Ishikawa (cell line): ENCODE data around the gene RDH14.

Experiments used
- CEBPB ChIP-seq: IDR thresholded peaks from 2 replicates; pipeline ENCODE4 v1.6.1; 2012
- CREB1 ChIP-seq: IDR thresholded peaks from 2 replicates; pipeline ENCODE4 v1.6.1; 2012; ENCODE audit warnings: low read depth
- EGR1 ChIP-seq: IDR thresholded peaks from 2 replicates; pipeline ENCODE4 v1.6.1; 2012
- EP300 ChIP-seq: IDR thresholded peaks from 2 replicates; pipeline ENCODE4 v1.6.1; 2012; ENCODE audit warnings: borderline replicate concordance
- FOXM1 ChIP-seq: IDR thresholded peaks from 2 replicates; pipeline ENCODE4 v1.6.1; 2012; ENCODE audit warnings: low read depth, borderline replicate concordance
- NFIC ChIP-seq: IDR thresholded peaks from 2 replicates; pipeline ENCODE4 v1.6.1; 2012
- RAD21 ChIP-seq: IDR thresholded peaks from 2 replicates; pipeline ENCODE4 v1.6.1; 2012; ENCODE audit warnings: low read depth
- REST ChIP-seq: IDR thresholded peaks from 2 replicates; pipeline ENCODE4 v1.6.1; 2012; ENCODE audit warnings: low read depth, mild to moderate bottlenecking
- TAF1 ChIP-seq: IDR thresholded peaks from 2 replicates; pipeline ENCODE4 v1.6.1; 2012; ENCODE audit warnings: low read depth, mild to moderate bottlenecking
- TCF12 ChIP-seq: IDR thresholded peaks from 2 replicates; pipeline ENCODE4 v1.6.1; 2012; ENCODE audit warnings: low read depth
- TEAD4 ChIP-seq: IDR thresholded peaks from 2 replicates; pipeline ENCODE4 v1.6.1; 2012
- YY1 ChIP-seq: IDR thresholded peaks from 2 replicates; pipeline ENCODE4 v1.6.1; 2012; ENCODE audit warnings: low read depth
- ZBTB7A ChIP-seq: IDR thresholded peaks from 2 replicates; pipeline ENCODE4 v1.6.1; 2012; ENCODE audit warnings: low read depth
- TF ChIP-seq, protein P1 (sequence below): IDR thresholded peaks from 2 replicates; pipeline ENCODE4 v1.6.1; 2012
- TF ChIP-seq, protein P2 (sequence below): IDR thresholded peaks from 2 replicates; pipeline ENCODE4 v1.6.1; 2012

Gene RDH14

GRCh38 chr2:18599509-18600254 is 39.2 kb upstream of the RDH14 start:
- TF ChIP-seq CREB1 (no peak), REST (no peak), TAF1 (no peak), EGR1 (no peak)

- no peak for TF ChIP-seq CEBPB
- no peak for TF ChIP-seq ZBTB7A
- TF ChIP-seq TEAD4 = no peak
- no peak for TF ChIP-seq CREB1
- no peak for TF ChIP-seq TCF12
- TF ChIP-seq EP300 = no peak
- TF ChIP-seq TAF1 = no peak
Observed at GRCh38 chr2:18598848-18599484, 38.5 kb upstream of the RDH14 start.

- TF ChIP-seq RAD21 = no peak
- TF ChIP-seq, protein P1, sequence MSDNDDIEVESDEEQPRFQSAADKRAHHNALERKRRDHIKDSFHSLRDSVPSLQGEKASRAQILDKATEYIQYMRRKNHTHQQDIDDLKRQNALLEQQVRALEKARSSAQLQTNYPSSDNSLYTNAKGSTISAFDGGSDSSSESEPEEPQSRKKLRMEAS = no peak
- TF ChIP-seq CREB1 = no peak
- TF ChIP-seq TCF12 = no peak
- TF ChIP-seq TAF1 = no peak
- no peak for TF ChIP-seq FOXM1
- no peak for TF ChIP-seq ZBTB7A
Observed at GRCh38 chr2:18597618-18598017, 37.2 kb upstream of the RDH14 start.

DNA sequence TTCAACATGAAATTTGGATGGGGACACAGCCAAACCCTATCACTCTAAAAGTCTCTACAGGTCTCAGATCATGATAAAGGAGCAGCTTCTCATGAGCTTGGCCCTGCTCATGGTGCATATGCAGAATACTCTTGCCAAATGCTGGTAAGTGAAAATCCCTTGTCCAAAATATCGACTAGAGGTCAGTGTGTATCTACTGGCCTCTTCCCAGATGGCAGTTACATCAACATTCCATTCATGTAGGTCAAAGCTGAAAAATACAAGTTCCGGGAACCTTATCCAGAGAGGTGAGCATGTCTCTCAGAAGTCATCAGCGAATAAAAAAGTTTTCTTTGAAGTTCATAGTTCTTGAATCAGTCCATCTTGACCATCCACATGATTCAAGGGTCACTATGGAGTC is 36.5 kb upstream of the RDH14 start:
- TF ChIP-seq EGR1 (no peak), ZBTB7A (no peak), EP300 (no peak), RAD21 (no peak), REST (no peak), NFIC (no peak), TAF1 (no peak), TCF12 (no peak), FOXM1 (no peak), TEAD4 (no peak), CEBPB (no peak), CREB1 (no peak)
- TF ChIP-seq, protein P2, sequence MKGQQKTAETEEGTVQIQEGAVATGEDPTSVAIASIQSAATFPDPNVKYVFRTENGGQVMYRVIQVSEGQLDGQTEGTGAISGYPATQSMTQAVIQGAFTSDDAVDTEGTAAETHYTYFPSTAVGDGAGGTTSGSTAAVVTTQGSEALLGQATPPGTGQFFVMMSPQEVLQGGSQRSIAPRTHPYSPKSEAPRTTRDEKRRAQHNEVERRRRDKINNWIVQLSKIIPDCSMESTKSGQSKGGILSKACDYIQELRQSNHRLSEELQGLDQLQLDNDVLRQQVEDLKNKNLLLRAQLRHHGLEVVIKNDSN = no peak
- TF ChIP-seq, protein P1 = no peak

DNA sequence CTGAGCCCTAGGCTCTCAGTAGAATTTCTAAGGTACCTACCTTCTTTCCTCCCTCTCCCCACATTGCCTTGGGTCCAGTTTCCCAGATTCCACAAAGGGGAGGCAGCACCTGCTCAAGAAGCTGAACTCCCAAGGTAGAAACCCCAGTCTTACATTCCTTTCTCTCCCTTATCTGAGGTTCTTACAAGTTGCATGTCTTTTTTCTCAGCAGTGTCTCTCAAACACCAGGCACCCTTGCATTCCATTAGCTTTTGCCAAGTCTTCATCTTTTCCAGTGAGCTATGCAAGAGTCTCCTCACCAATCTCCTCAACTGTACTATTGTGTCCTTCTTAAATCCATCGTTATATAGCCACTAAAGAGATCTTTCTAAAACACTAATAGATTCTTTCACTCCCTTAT is 33.0 kb upstream of the RDH14 start:
- TF ChIP-seq RAD21 (no peak), NFIC (no peak), TAF1 (no peak), EP300 (no peak)

DNA sequence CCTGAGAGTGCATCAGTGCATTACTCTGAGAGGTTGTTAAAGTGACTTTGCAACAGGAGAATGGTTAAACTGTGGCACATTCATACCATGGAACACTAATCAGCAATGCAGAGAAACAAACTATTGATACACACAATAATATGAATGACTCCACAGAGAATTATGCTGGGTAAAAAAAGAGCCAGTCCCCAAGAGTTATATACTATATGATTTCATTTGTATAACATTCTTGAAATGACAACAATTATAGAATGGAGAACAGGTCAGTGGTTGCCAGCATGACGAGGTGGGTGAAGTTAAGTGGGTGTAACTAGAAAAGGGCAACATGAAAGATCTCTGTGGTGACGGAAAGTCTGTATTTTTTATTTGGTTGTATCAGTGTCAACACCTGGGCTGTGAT is 31.9 kb upstream of the RDH14 start:
- TF ChIP-seq YY1 (no peak), TCF12 (no peak)

DNA sequence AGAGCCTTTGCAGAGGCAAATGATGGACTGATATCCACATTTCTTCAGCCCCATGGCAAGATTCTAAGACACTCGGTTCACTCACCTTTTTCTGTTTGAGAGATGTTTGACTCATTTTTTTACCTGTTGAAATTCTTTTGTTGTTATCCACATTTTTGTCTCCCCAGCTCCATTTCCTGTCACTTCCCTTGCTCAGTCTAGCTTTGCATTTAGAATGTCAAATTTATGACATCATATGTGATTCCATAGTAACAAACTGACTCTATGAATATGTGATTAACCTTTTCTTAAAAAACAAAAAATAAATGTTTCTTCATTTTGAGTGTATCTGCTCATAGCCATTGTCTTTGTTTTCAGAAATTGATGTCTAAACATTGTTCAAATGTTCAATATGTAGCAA is 28.9 kb upstream of the RDH14 start, which contains the start of gene NT5C1B:
NT5C1B (minus strand) TSS at position 216 of the 400 bp plus-strand sequence; CDS start at position 115, 101 bp downstream.
- TF ChIP-seq REST (no peak), FOXM1 (no peak), TCF12 (no peak), EP300 (no peak), TEAD4 (no peak), CREB1 (no peak), TAF1 (no peak), CEBPB (no peak), YY1 (no peak), RAD21 (no peak), NFIC (no peak), ZBTB7A (no peak), EGR1 (no peak)
- TF ChIP-seq, protein P1 = no peak
- TF ChIP-seq, protein P2 = no peak
